NCI-H1436 (cell line): Measurements from ENCODE around the gene KIAA1958.
"Not testable (repeated sequence)": the region's sequence is repeated elsewhere in the genome, so short reads cannot be mapped to it uniquely, and the experiment has no call there.

ENCODE experiments used
- DNase-seq: peaks from one replicate; lab custom pipeline; 2025; lab: John Stamatoyannopoulos, UW

The KIAA1958 gene

DNA sequence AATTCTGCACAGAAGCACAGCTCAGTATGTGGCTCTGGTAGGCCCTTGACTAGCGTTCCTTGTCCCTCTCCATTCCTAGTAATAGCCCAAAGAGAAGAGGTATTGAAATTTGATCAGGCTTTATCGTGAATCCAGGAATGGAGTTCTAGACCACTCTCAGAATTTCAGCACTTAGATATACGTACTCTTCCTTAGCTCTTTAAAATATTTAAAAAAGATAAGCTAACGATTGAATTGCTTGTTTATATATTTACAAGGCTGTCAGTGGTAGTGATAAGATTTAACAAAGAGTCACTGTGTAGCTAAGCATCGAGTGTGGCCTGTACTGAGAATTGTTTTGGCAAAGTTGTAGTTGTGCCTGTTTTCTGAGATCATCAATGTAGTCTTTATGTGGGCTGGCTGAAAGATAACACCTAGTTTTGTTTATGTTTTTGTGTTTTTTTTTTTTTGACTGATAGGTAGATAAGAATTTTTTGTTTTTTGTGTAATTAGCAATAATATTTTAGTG, 2.5 kb downstream of the KIAA1958 start:
- peak; percentile 4 for DNase-seq

DNA sequence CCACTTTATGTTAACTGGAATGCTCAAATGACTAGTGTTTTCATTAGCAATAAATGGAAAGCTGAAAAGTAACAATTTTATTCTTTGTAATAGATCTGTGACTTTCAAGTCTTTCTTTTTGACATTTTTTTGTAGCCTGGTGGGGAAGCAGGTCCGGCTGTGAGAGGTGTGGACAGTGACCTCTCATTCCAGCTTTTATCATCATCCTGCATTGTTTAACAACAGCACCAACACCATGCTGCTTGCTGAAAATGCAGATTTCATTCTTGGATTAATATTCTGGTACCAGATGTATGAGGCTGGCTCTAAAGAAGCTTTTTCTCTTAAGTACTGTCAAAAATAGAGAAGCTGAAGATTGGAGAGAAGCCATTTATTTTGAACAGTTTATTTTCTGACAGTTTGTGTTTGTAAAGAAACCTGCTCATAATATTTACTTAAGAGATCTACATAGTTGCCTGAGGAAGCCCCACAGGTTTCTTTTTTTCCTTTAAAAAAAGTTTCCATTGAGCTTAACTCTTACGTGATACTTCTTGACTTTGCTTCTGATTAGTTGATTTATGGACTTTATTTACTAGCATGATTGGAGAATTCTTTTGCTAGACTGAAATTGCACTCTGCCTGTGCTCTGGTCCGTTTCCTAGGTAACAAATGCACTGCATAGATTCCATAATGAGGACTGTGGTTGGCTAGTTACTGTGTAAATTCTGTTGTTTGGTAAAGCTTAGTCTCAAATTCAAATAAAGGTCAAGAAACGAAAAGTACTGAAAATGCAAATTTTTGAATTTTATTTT, 3.4 kb downstream of the KIAA1958 start:
- peak; percentile 6 for DNase-seq

DNA sequence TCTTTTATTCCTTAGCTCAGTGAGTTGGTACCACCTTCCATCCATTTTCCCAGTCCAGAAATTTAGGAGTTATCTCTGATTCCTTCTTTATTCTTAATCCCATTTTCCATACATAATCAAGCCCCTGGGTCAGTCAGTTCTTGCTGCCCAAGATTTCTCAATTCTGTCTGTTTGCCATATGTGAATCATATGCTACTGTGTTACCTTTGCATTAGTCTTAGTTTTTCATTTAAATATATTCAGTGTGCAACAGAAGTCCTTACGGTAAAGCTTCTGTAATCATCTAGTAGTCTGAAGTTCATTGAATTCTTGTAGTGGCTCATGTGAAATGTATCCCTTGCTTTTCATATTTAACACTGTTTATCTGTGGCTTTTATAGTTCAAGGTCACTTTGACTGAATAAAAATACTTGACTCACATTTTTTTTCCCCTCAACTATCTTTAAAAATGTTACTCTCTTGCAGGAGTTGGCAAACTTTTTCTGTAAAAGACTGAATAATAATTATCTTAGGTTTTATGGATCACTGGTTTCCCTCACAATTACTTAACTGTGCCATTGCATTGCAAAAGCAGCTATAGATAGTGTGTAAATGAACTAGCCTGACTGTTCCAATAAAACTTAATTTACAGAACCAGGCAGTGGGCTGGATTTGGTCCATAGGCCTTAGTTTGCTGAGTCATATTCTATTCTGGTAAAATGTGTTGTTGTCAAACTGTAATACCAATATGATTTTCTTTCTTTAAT, 6.9 kb downstream of the KIAA1958 start:
- no peak for DNase-seq

DNA sequence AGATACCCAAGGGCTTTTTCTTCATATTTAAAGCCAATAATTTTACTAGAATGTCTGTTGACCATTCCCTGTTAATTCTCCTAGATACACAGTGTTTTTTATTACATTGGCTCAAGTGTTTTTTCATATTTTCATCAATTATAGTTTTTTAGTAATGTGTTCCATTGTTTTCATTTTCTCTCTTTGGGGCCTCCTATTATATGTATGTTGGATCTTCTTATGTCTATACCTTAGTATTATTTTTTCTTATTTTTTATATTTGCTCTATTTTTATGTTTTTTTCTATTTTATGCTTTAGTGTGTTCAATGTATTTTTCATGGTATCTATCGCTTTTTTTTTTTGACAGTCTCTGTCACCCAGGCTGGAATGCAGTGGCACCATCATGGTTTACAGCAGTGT, 7.5 kb downstream of the KIAA1958 start:
- DNase-seq: no peak

DNA sequence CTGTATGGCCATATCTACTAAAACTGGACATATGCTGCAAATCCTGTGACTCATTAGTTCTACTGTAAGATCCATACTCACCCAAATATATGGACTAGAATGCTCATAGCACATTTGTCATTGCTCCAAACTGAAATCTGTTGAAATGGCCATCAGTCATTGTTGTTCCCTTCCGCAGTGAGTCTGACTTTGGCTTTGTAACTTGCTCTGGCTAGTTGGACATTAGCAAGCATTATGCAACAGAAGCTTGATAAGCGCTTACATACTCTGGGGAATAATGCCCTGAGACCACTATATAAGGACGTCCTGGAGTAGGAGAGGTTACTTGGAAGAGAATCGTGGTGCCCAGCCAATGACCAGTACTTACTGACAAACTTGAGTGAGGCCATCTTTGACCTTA, 9.0 kb downstream of the KIAA1958 start:
- no peak for DNase-seq

DNA sequence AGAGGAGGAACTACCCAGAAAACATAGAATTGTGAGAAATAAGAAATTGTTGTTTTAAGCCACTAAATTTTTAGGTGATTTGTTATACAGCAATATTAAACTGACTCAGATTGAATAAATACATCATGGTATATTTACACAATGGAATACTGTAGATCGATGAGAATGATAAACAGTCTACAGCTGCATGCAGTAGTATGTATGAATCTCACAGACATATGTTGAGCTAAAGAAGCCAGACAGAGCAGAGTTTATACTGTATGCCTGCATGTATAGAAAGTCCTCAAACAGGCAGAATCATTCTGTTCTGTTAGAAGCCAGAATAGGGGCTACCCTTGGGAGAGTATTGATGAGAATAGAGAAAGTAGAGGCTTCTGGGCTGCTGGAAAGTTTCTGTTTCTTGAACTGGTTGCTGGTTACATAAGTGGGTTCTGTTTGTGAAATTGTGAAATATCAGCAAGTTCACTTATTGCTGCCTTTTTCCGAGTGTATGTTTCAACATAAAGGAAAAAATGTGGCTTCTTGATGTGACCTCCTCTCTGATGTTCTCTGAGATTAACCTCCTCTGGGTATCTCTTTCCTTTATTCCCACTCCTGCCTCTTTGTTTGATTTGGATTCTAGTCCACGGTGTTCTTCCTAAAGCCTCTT, 9.6 kb downstream of the KIAA1958 start:
- no peak for DNase-seq

DNA sequence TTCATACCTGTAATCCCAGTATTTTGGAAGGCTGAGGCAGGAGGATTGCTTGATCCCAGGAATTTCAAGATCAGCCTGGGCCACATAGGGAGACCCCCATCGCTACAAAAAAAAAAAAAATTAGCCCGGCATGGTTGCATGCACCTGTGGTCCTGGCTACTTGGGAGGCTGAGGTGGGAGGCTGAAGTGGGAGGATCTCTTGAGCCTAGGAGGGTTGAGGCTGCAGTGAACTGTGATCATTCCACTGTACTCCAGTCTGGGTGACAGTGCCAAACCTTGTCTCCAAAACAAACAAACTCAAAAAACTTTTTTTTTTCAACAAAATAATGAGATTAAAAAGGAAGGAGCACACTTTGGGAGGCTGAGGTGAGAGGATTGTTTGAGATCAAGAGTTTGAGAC, 14.2 kb downstream of the KIAA1958 start:
- no peak for DNase-seq

DNA sequence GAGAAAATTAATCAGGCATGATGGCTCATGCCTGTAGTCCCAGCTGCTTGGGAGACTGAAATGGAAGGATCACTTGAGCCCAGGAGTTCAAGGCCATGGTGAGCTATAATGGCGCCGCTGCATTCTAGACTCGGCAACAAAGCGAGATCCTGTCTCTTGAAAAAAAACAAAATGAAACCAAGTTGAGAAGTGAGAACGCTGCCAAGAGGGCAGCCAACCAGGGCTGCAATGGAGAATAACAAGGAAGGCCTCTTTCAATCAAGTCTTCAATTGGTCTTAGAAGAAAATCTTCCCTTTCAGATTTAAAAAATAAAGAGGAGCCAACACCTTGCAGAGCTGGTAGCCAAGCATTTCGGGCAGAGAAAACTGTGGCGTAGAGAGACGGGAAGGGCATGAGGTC, 14.7 kb downstream of the KIAA1958 start:
- no peak for DNase-seq

DNA sequence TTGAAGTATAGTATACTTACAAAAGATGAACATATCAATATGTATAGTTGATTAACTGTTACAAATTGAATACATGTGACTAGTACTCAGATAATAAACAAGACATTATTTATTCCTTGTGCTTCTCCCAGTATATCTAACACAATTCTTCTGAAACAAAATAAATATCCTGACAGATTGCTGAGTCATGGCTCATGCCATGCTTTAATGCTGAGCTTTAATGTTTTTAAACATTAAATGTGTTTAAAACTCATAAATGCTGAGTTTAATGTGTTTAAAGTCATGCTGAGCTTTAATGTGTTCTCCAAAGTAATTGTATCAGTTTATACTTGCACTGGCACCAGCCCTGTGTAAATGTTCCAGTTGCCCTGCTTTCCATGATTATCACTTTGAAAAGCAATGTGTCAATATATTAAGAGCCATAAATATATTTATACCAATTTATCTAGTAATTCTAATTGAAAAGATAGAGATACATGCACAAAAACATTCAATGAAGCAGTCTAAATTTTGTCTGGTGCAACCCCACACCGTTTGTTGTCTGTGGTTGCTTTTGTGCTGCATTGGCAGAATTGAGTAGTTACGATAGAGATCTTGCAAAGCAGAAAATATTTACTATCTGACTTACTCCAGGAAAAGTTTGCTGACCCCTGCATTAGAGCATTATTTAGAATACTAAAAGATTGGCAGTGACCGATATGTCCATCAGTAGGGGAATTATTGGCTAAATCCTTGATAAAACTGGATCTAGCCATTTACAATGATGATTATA, 15.7 kb downstream of the KIAA1958 start:
- no peak for DNase-seq

DNA sequence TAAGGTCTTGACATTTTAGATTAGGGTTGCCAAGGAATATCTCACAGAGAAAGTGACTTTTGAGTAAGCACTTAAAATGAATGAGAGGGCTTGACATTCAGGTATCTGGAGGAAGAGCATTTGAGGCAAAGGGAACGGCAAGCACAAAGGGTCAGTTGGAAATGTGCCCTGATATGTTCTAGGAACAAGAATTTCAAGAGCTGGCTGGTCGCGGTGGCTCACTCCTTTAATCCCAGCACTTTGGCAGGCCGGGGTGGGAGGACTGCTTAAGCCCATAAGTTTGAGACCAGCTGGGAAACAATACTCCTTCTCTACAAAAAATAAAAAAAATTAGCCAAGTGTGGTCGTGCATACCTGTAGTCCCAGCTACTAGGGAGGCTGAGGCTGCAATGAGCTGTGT, 16.5 kb downstream of the KIAA1958 start:
- no peak for DNase-seq

DNA sequence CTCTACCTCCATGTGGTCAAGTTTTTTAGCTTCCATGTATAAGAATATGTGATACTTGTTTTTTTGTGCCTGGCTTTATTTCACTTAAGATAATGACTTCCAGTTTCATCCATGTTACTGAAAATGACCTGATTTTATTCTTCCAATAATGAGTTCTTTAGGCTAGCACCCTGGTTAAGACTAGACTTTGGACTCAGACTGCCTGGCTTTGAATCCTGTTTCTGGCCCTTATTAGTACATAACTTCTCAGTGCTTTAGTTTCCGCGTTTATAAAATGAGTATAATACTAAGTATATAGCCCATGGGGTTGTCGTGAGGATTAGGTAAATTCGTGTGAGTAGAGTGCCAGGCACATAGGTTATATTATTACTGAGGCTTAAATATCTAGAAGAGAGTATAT, 18.5 kb downstream of the KIAA1958 start:
- no peak for DNase-seq

DNA sequence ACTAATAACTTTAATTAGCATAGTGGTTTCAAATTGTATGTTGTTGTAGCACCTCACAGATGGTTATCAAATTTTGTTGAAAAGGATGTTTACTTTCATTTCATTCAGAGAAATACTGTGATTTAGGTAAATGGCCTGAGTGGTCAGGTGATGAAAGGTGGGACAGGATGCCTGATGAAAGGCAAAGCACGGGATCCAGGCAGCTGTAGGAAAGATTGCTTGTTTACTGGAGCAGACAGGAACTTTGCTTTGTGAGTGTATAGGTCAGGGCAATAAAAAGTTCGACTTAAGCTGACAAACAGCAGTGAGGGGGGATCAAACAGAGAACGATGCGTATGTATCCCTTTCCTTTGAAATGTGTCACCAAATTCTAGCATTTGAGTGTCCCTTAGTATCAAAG, 19.0 kb downstream of the KIAA1958 start:
- no peak for DNase-seq

DNA sequence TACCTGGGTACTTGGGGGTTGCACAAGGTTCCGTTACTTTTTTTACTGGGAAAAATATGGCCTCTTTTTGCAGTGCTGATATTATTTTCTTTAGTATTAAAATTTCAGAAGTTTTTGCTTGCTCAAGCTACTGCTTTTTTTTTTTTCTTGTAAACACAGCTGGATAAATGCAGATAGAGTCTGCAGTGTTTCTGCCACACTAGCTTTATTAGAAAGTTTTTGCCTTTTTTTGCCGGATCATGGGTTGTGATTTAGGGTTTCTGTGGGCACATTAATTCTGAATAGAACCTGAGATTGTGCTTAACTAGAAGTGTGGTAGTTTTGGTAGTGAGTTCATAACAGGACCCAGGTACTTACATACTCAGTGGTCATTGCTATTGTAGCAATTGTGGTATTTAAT, 19.9 kb downstream of the KIAA1958 start:
- no peak for DNase-seq

DNA sequence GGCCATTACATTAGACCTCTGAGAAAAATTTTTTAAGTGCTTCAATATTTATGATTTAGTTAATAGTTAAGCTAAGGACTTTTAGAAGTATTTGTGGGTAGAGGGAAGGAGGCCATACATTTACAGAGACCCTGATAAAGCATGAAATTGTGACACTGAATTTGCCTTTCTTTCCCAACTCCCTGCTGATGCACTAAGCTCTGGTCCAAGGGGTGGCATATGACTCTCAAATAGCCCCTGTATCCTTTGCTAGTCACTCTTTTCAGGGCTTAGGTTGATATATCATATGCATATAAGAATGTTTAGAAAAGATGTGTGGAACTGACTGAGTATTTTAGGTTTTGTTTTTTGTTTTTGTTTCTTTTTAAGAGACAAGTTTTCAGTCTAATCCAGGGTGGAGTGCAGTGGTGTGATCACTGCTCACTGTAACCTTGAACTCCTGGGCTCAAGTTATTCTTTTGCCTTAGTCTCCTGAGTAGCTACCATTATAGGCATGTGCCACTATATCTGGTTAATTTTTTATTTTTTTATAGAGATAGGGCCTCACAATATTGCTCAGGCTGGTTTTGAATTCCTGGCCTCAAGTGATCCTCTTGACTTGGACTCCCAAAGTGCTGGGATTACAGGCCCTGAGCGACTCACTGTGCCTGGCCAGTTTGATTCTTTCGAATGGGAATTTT, 20.5 kb downstream of the KIAA1958 start:
- no peak for DNase-seq

DNA sequence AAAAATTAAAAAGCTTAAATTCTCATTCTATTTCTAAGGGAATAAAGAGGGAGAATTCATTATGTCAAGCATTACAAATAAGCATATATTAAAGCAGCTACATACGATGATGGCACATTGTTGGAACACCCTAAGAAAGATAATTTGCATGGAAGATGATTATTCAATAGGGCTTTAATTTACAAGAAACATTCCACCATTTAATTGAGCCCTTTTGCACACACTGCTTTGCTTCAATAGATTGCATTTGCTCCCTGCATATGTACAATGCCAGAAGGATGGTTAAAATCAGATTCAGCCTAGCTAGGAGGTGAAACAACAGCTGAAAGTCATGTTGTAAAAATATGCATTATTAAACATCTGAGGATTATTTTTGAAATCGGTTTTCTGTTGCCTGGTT, 21.8 kb downstream of the KIAA1958 start:
- DNase-seq: no peak

DNA sequence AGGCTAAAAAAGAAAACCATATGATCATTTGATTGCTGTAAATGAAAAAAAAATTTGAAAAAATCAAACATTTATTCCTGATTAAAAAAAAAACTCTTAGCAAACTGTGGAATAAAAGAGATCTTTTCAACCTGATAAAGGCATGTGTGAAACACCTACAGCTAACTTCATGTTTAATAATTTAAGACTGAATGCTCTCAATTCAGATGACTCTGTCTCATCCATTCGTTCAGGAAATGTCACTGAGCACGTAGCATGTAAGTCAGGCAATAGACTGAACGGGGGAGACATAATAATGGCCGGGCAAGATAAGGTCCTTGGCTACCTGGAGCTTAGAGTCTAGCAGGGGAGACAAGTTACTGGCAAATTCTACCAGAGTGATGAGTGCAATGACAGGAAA, 25.8 kb downstream of the KIAA1958 start:
- DNase-seq: not testable (repeated sequence)

DNA sequence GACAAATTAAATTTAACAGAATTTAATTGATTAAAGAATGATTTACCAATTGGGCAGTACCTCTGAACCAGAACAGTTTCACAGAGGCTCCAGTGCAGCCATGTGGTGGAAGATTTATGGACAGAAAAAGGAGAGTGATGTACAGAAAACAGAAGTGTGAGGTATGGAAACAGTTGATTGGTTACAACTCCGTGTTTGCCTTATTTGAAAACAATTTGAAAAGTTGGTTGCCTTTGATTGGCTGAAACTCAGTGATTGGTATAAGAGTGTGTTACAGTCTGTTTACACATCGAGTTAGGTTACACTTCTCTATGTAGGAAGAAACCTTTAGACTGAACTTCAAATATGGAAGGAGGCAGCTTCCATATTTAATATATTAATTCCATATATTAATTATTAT, 30.1 kb downstream of the KIAA1958 start:
- DNase-seq: no peak

DNA sequence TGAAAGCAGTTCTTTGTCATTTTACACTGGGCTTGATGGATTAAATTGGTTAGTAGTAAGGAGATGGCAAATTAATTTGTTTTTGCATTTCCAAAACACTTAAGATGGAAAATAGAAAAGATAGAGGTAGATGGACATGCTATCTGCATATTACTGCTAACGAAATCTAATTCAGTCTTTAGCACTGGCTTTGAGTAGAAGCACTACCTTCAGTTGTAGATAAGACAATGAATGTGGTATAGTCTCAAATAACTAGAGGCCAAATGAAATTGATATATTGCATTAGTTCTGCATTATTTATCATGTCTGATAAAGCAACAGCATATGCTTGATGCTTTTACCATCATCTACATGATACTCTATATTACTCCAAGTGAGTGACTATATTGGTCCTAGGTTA, 33.4 kb downstream of the KIAA1958 start:
- DNase-seq: no peak

DNA sequence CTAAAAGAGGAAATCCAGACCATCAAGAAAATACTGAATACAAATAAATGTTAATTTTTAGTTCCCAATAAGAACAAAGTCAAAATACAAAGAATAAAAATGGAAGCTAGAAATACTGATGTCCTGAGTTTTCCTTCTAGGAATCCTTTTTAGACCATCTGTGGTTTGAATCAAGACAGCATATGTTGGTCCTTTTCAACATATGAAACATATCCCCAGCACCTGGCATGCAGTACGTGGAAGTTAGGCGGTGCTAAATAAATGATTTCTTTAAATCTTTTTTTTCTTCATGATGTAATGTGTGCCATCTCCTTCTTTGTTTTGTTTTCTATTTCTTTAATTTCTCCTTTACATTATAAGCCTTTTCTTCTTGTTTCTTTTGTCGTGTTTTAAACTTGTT, 34.0 kb downstream of the KIAA1958 start:
- no peak for DNase-seq

DNA sequence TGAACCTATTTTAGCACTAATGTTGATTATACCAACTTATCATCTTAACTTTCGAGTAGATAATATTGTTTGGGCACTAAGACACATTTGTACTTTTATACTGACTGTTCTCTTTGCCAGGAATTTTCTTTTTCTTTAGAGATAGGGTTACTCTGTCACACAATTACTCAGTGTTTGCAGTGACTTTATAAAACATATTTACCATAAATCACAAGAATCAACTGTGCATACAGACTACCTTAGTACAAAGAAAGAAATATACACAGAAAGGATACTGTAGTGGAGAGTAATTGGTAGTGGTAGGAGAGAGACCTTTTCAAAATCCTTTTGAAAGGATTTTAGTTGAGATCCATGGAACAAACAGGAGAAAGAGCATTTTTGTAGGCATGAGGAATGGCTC, 40.3 kb downstream of the KIAA1958 start:
- no peak for DNase-seq

DNA sequence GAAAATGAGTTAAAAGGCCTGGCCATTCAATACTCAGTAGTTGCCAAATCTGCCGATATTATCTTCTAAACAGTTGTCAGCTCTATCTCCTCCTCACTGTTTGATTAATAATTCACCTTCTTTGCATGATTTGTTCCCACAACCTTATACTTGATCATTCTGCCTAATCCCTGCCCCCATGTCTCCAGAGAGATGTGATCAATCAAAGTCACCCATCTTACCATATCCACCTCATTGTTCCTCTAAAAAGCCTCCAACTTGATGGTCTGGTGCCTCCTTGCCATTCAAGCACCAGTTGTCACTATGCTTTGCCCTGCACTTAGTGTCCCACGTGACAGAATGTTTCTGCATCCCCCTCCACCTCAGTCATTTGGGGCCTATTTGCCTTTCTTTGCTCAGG, 41.3 kb downstream of the KIAA1958 start:
- no peak for DNase-seq

DNA sequence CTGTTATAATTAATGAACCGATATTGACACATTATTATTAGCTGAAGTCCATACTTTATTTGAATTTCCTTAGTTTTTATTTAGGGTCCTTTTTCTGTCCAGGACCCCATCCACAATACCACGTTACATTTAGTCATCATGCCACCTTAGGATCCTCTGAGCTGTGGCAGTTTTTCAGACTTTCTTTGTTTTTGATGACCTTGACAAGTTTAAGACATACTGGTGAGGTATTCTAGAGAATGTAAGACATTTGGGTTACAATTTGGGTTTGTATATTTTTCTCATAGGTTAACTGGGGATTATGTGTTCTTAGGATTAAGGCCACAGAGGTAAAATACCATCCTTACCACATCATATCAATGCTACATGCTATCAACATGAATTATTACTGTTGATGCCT, 42.7 kb downstream of the KIAA1958 start:
- no peak for DNase-seq
